T-helper 1 cell treated with Interleukin-12 subunit alpha and Interleukin-12 subunit beta and Interleukin-4 antibody, amounts not matched to agents 30 μg/mL and 1 μg/mL, for 36 hours (primary cell): ENCODE results near the gene DLGAP1.

Experiments
- H3K27ac Mint-ChIP-seq: one replicate; pipeline ENCODE4 v1.8.0; 2021; ENCODE audit warnings: mild to moderate bottlenecking, mixed read lengths
- H3K27me3 Mint-ChIP-seq: one replicate; pipeline ENCODE4 v1.8.0; 2021; ENCODE audit warnings: low read depth, mixed read lengths
- H3K36me3 Mint-ChIP-seq: one replicate; pipeline ENCODE4 v1.8.0; 2021; ENCODE audit warnings: low read depth, mixed read lengths
- H3K4me1 Mint-ChIP-seq: one replicate; pipeline ENCODE4 v1.8.0; 2021; ENCODE audit warnings: low read depth, mixed read lengths
- H3K4me3 Mint-ChIP-seq: one replicate; pipeline ENCODE4 v1.8.0; 2021; ENCODE audit warnings: mild to moderate bottlenecking, moderate library complexity, mixed read lengths
- H3K9me3 Mint-ChIP-seq: one replicate; pipeline ENCODE4 v1.8.0; 2021; ENCODE audit warnings: mixed read lengths

The DLGAP1 gene

GRCh38 chr18:3919396-3920061 is 535.6 kb downstream of the DLGAP1 start:
- Mint-ChIP-seq H3K27ac (no peak overlapping the region), H3K36me3 (no peaks in the 10 kb centered on the region), H3K4me1 (no peaks in the 10 kb centered on the region), H3K27me3 (peaks cover 3% of the 10 kb centered on the region), H3K9me3 (no peaks in the 10 kb centered on the region), H3K4me3 (no peak overlapping the region)

- no peaks in the 10 kb centered on the region for H3K9me3 Mint-ChIP-seq
- H3K27me3 Mint-ChIP-seq = no peaks in the 10 kb centered on the region
- H3K4me1 Mint-ChIP-seq = no peaks in the 10 kb centered on the region
- no peaks in the 10 kb centered on the region for H3K36me3 Mint-ChIP-seq
- H3K27ac Mint-ChIP-seq = no peak overlapping the region
- no peak overlapping the region for H3K4me3 Mint-ChIP-seq
These were observed 539.0 kb downstream of the DLGAP1 start for GRCh38 chr18:3916082-3916481.

GRCh38 chr18:3914833-3915610 is 540.1 kb downstream of the DLGAP1 start:
- Mint-ChIP-seq H3K36me3 (no peaks in the 10 kb centered on the region), H3K27me3 (no peaks in the 10 kb centered on the region), H3K27ac (no peak overlapping the region), H3K4me3 (no peak overlapping the region), H3K9me3 (no peaks in the 10 kb centered on the region), H3K4me1 (no peaks in the 10 kb centered on the region)

GRCh38 chr18:3914109-3914508 is 541.0 kb downstream of the DLGAP1 start:
- Mint-ChIP-seq H3K9me3 (no peaks in the 10 kb centered on the region), H3K27me3 (no peaks in the 10 kb centered on the region), H3K4me3 (no peak overlapping the region), H3K27ac (no peak overlapping the region), H3K4me1 (no peaks in the 10 kb centered on the region), H3K36me3 (no peaks in the 10 kb centered on the region)

GRCh38 chr18:3912705-3913104 is 542.4 kb downstream of the DLGAP1 start:
- Mint-ChIP-seq H3K4me3 (no peak overlapping the region), H3K27me3 (no peaks in the 10 kb centered on the region)

GRCh38 chr18:3911413-3911812 is 543.7 kb downstream of the DLGAP1 start:
- Mint-ChIP-seq H3K27me3 (no peaks in the 10 kb centered on the region), H3K4me1 (no peaks in the 10 kb centered on the region), H3K4me3 (no peak overlapping the region), H3K27ac (no peak overlapping the region), H3K36me3 (no peaks in the 10 kb centered on the region), H3K9me3 (no peaks in the 10 kb centered on the region)

More at GRCh38 chr18:3912705-3913104, 542.4 kb downstream of the DLGAP1 start:
- Mint-ChIP-seq H3K4me1 (no peaks in the 10 kb centered on the region), H3K36me3 (no peaks in the 10 kb centered on the region), H3K27ac (no peak overlapping the region), H3K9me3 (no peaks in the 10 kb centered on the region)

GRCh38 chr18:3910512-3910911 is 544.6 kb downstream of the DLGAP1 start:
- H3K27me3 Mint-ChIP-seq = no peaks in the 10 kb centered on the region
- no peaks in the 10 kb centered on the region for H3K4me1 Mint-ChIP-seq
- H3K4me3 Mint-ChIP-seq = no peak overlapping the region
- H3K9me3 Mint-ChIP-seq = no peaks in the 10 kb centered on the region
- no peaks in the 10 kb centered on the region for H3K36me3 Mint-ChIP-seq
- no peak overlapping the region for H3K27ac Mint-ChIP-seq

GRCh38 chr18:3907955-3908354 is 547.2 kb downstream of the DLGAP1 start:
- no peak overlapping the region for H3K27ac Mint-ChIP-seq
- H3K4me1 Mint-ChIP-seq = no peaks in the 10 kb centered on the region
- no peaks in the 10 kb centered on the region for H3K27me3 Mint-ChIP-seq
- no peaks in the 10 kb centered on the region for H3K36me3 Mint-ChIP-seq
- H3K9me3 Mint-ChIP-seq = no peaks in the 10 kb centered on the region
- H3K4me3 Mint-ChIP-seq = no peak overlapping the region

GRCh38 chr18:3906116-3906750 is 548.9 kb downstream of the DLGAP1 start:
- H3K4me1 Mint-ChIP-seq = no peaks in the 10 kb centered on the region
- H3K27ac Mint-ChIP-seq = no peak overlapping the region
- H3K27me3 Mint-ChIP-seq = no peaks in the 10 kb centered on the region
- no peaks in the 10 kb centered on the region for H3K9me3 Mint-ChIP-seq
- no peaks in the 10 kb centered on the region for H3K36me3 Mint-ChIP-seq
- no peak overlapping the region for H3K4me3 Mint-ChIP-seq

GRCh38 chr18:3903337-3903736 is 551.8 kb downstream of the DLGAP1 start:
- H3K9me3 Mint-ChIP-seq = no peaks in the 10 kb centered on the region
- no peak overlapping the region for H3K4me3 Mint-ChIP-seq
- H3K27me3 Mint-ChIP-seq = no peaks in the 10 kb centered on the region
- H3K36me3 Mint-ChIP-seq = no peaks in the 10 kb centered on the region
- H3K4me1 Mint-ChIP-seq = no peaks in the 10 kb centered on the region
- no peak overlapping the region for H3K27ac Mint-ChIP-seq

- no peaks in the 10 kb centered on the region for H3K27me3 Mint-ChIP-seq
- H3K4me3 Mint-ChIP-seq = no peak overlapping the region
- H3K4me1 Mint-ChIP-seq = no peaks in the 10 kb centered on the region
- no peaks in the 10 kb centered on the region for H3K36me3 Mint-ChIP-seq
- H3K27ac Mint-ChIP-seq = no peak overlapping the region
- H3K9me3 Mint-ChIP-seq = no peaks in the 10 kb centered on the region
These were observed 552.4 kb downstream of the DLGAP1 start for GRCh38 chr18:3902676-3903075.

- H3K36me3 Mint-ChIP-seq = no peaks in the 10 kb centered on the region
- H3K4me3 Mint-ChIP-seq = no peak overlapping the region
- H3K27ac Mint-ChIP-seq = no peak overlapping the region
These were observed 553.3 kb downstream of the DLGAP1 start for GRCh38 chr18:3901811-3902210.

GRCh38 chr18:3901042-3901441 is 554.1 kb downstream of the DLGAP1 start:
- H3K27ac Mint-ChIP-seq = no peak overlapping the region
- H3K9me3 Mint-ChIP-seq = no peaks in the 10 kb centered on the region
- H3K36me3 Mint-ChIP-seq = no peaks in the 10 kb centered on the region
- no peak overlapping the region for H3K4me3 Mint-ChIP-seq
- H3K27me3 Mint-ChIP-seq = no peaks in the 10 kb centered on the region
- H3K4me1 Mint-ChIP-seq = no peaks in the 10 kb centered on the region

More at GRCh38 chr18:3901811-3902210, 553.3 kb downstream of the DLGAP1 start:
- no peaks in the 10 kb centered on the region for H3K4me1 Mint-ChIP-seq
- no peaks in the 10 kb centered on the region for H3K9me3 Mint-ChIP-seq
- H3K27me3 Mint-ChIP-seq = no peaks in the 10 kb centered on the region

GRCh38 chr18:3900327-3900726 is 554.8 kb downstream of the DLGAP1 start:
- H3K4me1 Mint-ChIP-seq = no peaks in the 10 kb centered on the region
- H3K27ac Mint-ChIP-seq = no peak overlapping the region
- no peak overlapping the region for H3K4me3 Mint-ChIP-seq
- no peaks in the 10 kb centered on the region for H3K27me3 Mint-ChIP-seq
- no peaks in the 10 kb centered on the region for H3K9me3 Mint-ChIP-seq
- H3K36me3 Mint-ChIP-seq = no peaks in the 10 kb centered on the region
